IMR-90 (cell line): Measurements from ENCODE around the gene EMP1.

Experiments
- CTCF ChIP-seq: conservative IDR thresholded peaks from 2 replicates; pipeline ENCODE4 v1.5.1; 2012; ENCODE audit warnings: mild to moderate bottlenecking, low read depth, low read length, improper control_type of control experiment
- MAFK ChIP-seq: IDR thresholded peaks from 2 replicates; pipeline ENCODE4 v1.6.1; 2012; ENCODE audit warnings: low read depth, low read length, improper control_type of control experiment
- MAZ ChIP-seq: IDR thresholded peaks from 2 replicates; pipeline ENCODE4 v1.6.1; 2012; ENCODE audit warnings: low read depth, mild to moderate bottlenecking, low read length, improper control_type of control experiment, moderate library complexity, borderline replicate concordance
- POLR2A ChIP-seq: IDR thresholded peaks from 2 replicates; pipeline ENCODE4 v1.6.1; 2012; ENCODE audit warnings: mild to moderate bottlenecking, low read depth, low read length
- RCOR1 ChIP-seq: IDR thresholded peaks from 2 replicates; pipeline ENCODE4 v1.6.1; 2012; ENCODE audit warnings: mild to moderate bottlenecking, low read length, improper control_type of control experiment; ENCODE audit not compliant: insufficient replicate concordance
- SMC3 ChIP-seq: fragments of 150-350 bp; IDR thresholded peaks from 2 replicates; pipeline ENCODE4 v1.6.1; 2016; ENCODE audit warnings: low read depth, mild to moderate bottlenecking, antibody characterized with exemption, low read length, moderate library complexity

GRCh38 chr12:13219320-13219719, 22.8 kb downstream of the EMP1 start:
- no peak for TF ChIP-seq CTCF
- TF ChIP-seq MAZ, result no peak
- TF ChIP-seq SMC3, result no peak
- TF ChIP-seq POLR2A, result no peak
- TF ChIP-seq MAFK, result no peak
- no peak for TF ChIP-seq RCOR1
